GM19099 (cell line): ENCODE measurements around the gene IL17RD.

Source experiments
- POLR2A ChIP-seq: IDR thresholded peaks from 3 replicates; pipeline ENCODE4 v1.6.1; 2011; ENCODE audit warnings: low read depth; ENCODE audit not compliant: insufficient read length; ENCODE audit errors: extremely low read depth

Gene IL17RD

GRCh38 chr3:57164217-57164656 lies 916 bp downstream of the IL17RD start:
- no peak for TF ChIP-seq POLR2A

GRCh38 chr3:57163751-57164150 lies 1.4 kb downstream of the IL17RD start:
- no peak for TF ChIP-seq POLR2A

- TF ChIP-seq POLR2A: no peak
These were observed 3.2 kb downstream of the IL17RD start for GRCh38 chr3:57161915-57162314.

GRCh38 chr3:57160765-57161538 lies 4.2 kb downstream of the IL17RD start:
- no peak for TF ChIP-seq POLR2A

- TF ChIP-seq POLR2A: no peak
These were observed 4.9 kb downstream of the IL17RD start for GRCh38 chr3:57160076-57160764.

GRCh38 chr3:57158813-57159738 lies 6.1 kb downstream of the IL17RD start:
- TF ChIP-seq POLR2A: no peak

GRCh38 chr3:57158325-57158724 lies 6.8 kb downstream of the IL17RD start:
- TF ChIP-seq POLR2A: no peak

GRCh38 chr3:57157545-57157944 lies 7.6 kb downstream of the IL17RD start:
- no peak for TF ChIP-seq POLR2A

GRCh38 chr3:57155310-57155643 lies 9.9 kb downstream of the IL17RD start:
- TF ChIP-seq POLR2A: no peak

- no peak for TF ChIP-seq POLR2A
These were observed 10.5 kb downstream of the IL17RD start for GRCh38 chr3:57154470-57155309.

GRCh38 chr3:57152151-57153143 lies 12.7 kb downstream of the IL17RD start:
- no peak for TF ChIP-seq POLR2A

- no peak for TF ChIP-seq POLR2A
These were observed 13.4 kb downstream of the IL17RD start for GRCh38 chr3:57151749-57152148.

GRCh38 chr3:57151021-57151449 lies 14.1 kb downstream of the IL17RD start:
- no peak for TF ChIP-seq POLR2A
